GM23338 (cell line): ENCODE data around the gene RPTOR. TPM values are rescaled to one million over a fixed set of nuclear protein-coding genes. Genes with fewer than 3 reads are reported as not detected.
A peak's percentile ranks its signal among the peaks of the same experiment; 100 is the strongest.

Experiments used
- ATAC-seq: fragments of 200-7000 bp; cut with Tn5 transposase; 3 replicates; pipeline ENCODE4 v1.9.1; 2020
- DNase-seq: peaks from one replicate; pipeline ENCODE4 v3.0.0-alpha.2; 2015; ENCODE audit warnings: low spot score
- H2AFZ ChIP-seq: fragments of 200-600 bp; sonication (generic); 2 replicates; pipeline ENCODE4 v1.8.0; 2016; ENCODE audit warnings: antibody characterized with exemption, mild to moderate bottlenecking, moderate library complexity
- H3F3A ChIP-seq: fragments of 200-600 bp; sonication (generic); replicated peaks from 2 replicates; pipeline ENCODE4 v1.8.0; 2017; ENCODE audit warnings: antibody characterized with exemption, mixed run types, low read depth
- H3K27ac ChIP-seq: fragments of 200-600 bp; sonication (generic); 2 replicates; pipeline ENCODE4 v1.6.1; 2016; ENCODE audit warnings: low read depth
- H3K27me3 ChIP-seq: fragments of 200-600 bp; sonication (generic); 2 replicates; pipeline ENCODE4 v1.8.0; 2016; ENCODE audit warnings: mild to moderate bottlenecking, mixed run types, moderate library complexity; ENCODE audit not compliant: insufficient read depth
- H3K36me3 ChIP-seq: fragments of 200-600 bp; sonication (generic); 2 replicates; pipeline ENCODE4 v1.8.0; 2016; ENCODE audit warnings: mild to moderate bottlenecking; ENCODE audit not compliant: insufficient read depth
- H3K4me1 ChIP-seq: fragments of 200-600 bp; sonication (generic); 2 replicates; pipeline ENCODE4 v1.8.0; 2016; ENCODE audit warnings: mild to moderate bottlenecking, moderate library complexity; ENCODE audit not compliant: insufficient read depth
- H3K4me2 ChIP-seq: fragments of 200-600 bp; sonication (generic); 2 replicates; pipeline ENCODE4 v1.7.1; 2017; ENCODE audit warnings: mixed run types
- H3K4me3 ChIP-seq: fragments of 200-600 bp; sonication (generic); 2 replicates; pipeline ENCODE4 v1.6.1; 2016; ENCODE audit warnings: mixed run types
- H3K79me2 ChIP-seq: fragments of 200-600 bp; sonication (generic); replicated peaks from 2 replicates; pipeline ENCODE4 v1.8.0; 2017; ENCODE audit warnings: mild to moderate bottlenecking; ENCODE audit not compliant: insufficient read depth
- H3K9me2 ChIP-seq: fragments of 200-600 bp; sonication (generic); 2 replicates; pipeline ENCODE4 v1.8.0; 2017; ENCODE audit not compliant: insufficient read depth
- H4K20me1 ChIP-seq: fragments of 200-600 bp; sonication (generic); replicated peaks from 2 replicates; pipeline ENCODE4 v1.8.0; 2017; ENCODE audit warnings: mild to moderate bottlenecking; ENCODE audit not compliant: insufficient read depth
- H3K27ac Mint-ChIP-seq: 2 replicates; pipeline ENCODE4 v1.8.0; 2020; ENCODE audit warnings: inconsistent platforms, mild to moderate bottlenecking, moderate library complexity, mixed read lengths
- H3K27me3 Mint-ChIP-seq: 3 replicates; pipeline ENCODE4 v1.8.0; 2022; ENCODE audit warnings: low read depth, mild to moderate bottlenecking, moderate library complexity, mixed read lengths, inconsistent platforms; ENCODE audit not compliant: insufficient read depth, poor library complexity
- H3K36me3 Mint-ChIP-seq: 3 replicates; pipeline ENCODE4 v1.8.0; 2021; ENCODE audit warnings: low read depth, mild to moderate bottlenecking, inconsistent platforms, moderate library complexity, mixed read lengths
- H3K4me1 Mint-ChIP-seq: 3 replicates; pipeline ENCODE4 v1.8.0; 2020; ENCODE audit warnings: mild to moderate bottlenecking, inconsistent platforms, mixed read lengths
- H3K4me3 Mint-ChIP-seq: 3 replicates; pipeline ENCODE4 v1.8.0; 2021; ENCODE audit warnings: moderate library complexity, mild to moderate bottlenecking, inconsistent platforms, mixed read lengths
- H3K9me3 Mint-ChIP-seq: 3 replicates; pipeline ENCODE4 v1.8.0; 2020; ENCODE audit warnings: moderate library complexity, mild to moderate bottlenecking, inconsistent platforms, mixed read lengths
- EZH2 ChIP-seq: fragments of 200-600 bp; sonication (generic); IDR thresholded peaks from one replicate; pipeline ENCODE4 v1.8.0; 2017; ENCODE audit warnings: antibody characterized with exemption, mild to moderate bottlenecking, low read depth; ENCODE audit not compliant: unreplicated experiment
- EZH2phosphoT487 ChIP-seq: fragments of 200-600 bp; sonication (generic); IDR thresholded peaks from one replicate; pipeline ENCODE4 v1.8.1; 2018; ENCODE audit warnings: antibody characterized with exemption; ENCODE audit not compliant: unreplicated experiment
- JUNB ChIP-seq: IDR thresholded peaks from one replicate; pipeline ENCODE4 v1.6.1; 2016; ENCODE audit warnings: antibody characterized with exemption; ENCODE audit not compliant: unreplicated experiment
- STAT1 ChIP-seq: IDR thresholded peaks from one replicate; pipeline ENCODE4 v1.6.1; 2016; ENCODE audit warnings: antibody characterized with exemption; ENCODE audit not compliant: unreplicated experiment
- ZNF114 ChIP-seq: fragments of 250-450 bp; sonication (Bioruptor Pico); IDR thresholded peaks from 2 replicates; pipeline ENCODE4 v1.5.0; 2020; ENCODE audit warnings: mild to moderate bottlenecking, moderate library complexity
- ZNF331 ChIP-seq: fragments of 250-450 bp; sonication (Bioruptor Pico); IDR thresholded peaks from 2 replicates; pipeline ENCODE4 v1.5.0; 2020; ENCODE audit warnings: low read depth, mild to moderate bottlenecking, moderate library complexity
- polyA plus RNA-seq: library from polyadenylated mRNA; unstranded; fragments of >200 nt; fragmentation: Nextera tagmentation; extraction: Ambion mirVana; gene quantifications from 2 replicates; pipeline ENCODE4 v1.2.1, GENCODE V29; 2016
- total RNA-seq: library from RNA; depleted of rRNA; stranded (reverse); fragments of >200 nt; shearing (Covaris generic); gene quantifications from 2 replicates; pipeline ENCODE4 v1.2.3, GENCODE V29; 2014
- TF ChIP-seq, protein P1 (sequence below): IDR thresholded peaks from one replicate; pipeline ENCODE4 v1.6.1; 2018; ENCODE audit warnings: antibody characterized with exemption; ENCODE audit not compliant: unreplicated experiment
- TF ChIP-seq, protein P2 (sequence below): IDR thresholded peaks from 2 replicates; pipeline ENCODE4 v1.6.1; 2016; ENCODE audit warnings: antibody characterized with exemption
- TF ChIP-seq, protein P3 (sequence below), 2 experiments: fragments of 200-600 bp in 1 of 2; sonication (generic) in 1 of 2; conservative IDR thresholded peaks; 2 replicates each; pipeline versions ENCODE4 v1.5.1 to v1.6.1; 2016 to 2017; ENCODE audit warnings: antibody characterized with exemption in 2 of 2, low read depth in 2 of 2, mild to moderate bottlenecking in 2 of 2, moderate library complexity in 1 of 2

RPTOR gene
- total and polyA plus RNA-seq, 2 experiments from 2014 or later: 9.5 to 38.0 TPM

DNA sequence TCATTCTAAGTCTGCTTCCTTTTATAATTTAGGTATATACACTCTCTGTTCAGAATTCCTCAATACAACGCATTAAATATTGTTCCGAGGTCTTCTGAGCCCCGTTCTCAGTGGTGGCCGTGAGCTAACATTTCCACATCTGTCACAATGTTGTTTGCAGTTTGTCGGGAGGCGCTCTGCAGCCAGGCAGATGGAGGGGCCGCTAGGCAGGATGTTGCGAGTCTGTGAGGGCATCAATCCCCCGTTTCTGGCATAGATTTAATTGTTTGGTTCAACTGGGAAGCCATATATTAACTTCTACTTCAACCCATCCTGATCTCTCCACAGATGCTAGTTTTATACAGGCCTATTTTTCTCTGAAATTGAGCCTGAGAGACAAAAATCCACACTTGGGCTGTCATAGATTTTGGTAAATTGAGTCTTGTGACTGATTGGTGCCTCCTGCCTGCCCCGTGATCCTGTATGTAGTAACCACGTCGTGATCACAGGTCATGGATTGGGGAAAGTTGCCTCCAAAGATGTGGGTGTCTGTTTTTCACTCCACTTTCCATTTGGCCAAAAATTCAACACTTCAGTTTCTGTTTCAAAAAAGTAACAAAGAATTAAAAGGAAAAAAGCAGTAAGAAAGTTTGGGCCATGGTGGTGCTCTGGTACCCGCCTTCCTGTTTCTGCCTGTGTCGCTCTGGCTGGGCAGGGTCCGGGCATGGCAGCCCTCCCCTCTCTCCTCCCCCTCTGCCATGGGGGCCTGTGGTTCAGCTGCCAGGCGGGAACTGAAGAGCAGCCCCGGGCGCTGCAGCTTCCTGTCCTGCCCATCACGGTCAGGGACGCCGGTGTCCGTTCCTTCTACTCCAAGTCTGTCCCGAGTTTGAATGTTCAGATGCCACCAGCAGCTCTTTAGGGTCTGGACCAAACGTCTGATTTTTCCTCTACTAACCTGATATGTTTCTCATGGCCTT, 41.5 kb downstream of the RPTOR start (continued):
- TF ChIP-seq, protein P1, sequence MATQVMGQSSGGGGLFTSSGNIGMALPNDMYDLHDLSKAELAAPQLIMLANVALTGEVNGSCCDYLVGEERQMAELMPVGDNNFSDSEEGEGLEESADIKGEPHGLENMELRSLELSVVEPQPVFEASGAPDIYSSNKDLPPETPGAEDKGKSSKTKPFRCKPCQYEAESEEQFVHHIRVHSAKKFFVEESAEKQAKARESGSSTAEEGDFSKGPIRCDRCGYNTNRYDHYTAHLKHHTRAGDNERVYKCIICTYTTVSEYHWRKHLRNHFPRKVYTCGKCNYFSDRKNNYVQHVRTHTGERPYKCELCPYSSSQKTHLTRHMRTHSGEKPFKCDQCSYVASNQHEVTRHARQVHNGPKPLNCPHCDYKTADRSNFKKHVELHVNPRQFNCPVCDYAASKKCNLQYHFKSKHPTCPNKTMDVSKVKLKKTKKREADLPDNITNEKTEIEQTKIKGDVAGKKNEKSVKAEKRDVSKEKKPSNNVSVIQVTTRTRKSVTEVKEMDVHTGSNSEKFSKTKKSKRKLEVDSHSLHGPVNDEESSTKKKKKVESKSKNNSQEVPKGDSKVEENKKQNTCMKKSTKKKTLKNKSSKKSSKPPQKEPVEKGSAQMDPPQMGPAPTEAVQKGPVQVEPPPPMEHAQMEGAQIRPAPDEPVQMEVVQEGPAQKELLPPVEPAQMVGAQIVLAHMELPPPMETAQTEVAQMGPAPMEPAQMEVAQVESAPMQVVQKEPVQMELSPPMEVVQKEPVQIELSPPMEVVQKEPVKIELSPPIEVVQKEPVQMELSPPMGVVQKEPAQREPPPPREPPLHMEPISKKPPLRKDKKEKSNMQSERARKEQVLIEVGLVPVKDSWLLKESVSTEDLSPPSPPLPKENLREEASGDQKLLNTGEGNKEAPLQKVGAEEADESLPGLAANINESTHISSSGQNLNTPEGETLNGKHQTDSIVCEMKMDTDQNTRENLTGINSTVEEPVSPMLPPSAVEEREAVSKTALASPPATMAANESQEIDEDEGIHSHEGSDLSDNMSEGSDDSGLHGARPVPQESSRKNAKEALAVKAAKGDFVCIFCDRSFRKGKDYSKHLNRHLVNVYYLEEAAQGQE: no peak
- TF ChIP-seq EZH2phosphoT487: no peak
- no peak for TF ChIP-seq STAT1
- TF ChIP-seq, protein P2, sequence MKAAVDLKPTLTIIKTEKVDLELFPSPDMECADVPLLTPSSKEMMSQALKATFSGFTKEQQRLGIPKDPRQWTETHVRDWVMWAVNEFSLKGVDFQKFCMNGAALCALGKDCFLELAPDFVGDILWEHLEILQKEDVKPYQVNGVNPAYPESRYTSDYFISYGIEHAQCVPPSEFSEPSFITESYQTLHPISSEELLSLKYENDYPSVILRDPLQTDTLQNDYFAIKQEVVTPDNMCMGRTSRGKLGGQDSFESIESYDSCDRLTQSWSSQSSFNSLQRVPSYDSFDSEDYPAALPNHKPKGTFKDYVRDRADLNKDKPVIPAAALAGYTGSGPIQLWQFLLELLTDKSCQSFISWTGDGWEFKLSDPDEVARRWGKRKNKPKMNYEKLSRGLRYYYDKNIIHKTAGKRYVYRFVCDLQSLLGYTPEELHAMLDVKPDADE: no peak
- TF ChIP-seq ZNF114: no peak
- no peak for TF ChIP-seq JUNB

DNA sequence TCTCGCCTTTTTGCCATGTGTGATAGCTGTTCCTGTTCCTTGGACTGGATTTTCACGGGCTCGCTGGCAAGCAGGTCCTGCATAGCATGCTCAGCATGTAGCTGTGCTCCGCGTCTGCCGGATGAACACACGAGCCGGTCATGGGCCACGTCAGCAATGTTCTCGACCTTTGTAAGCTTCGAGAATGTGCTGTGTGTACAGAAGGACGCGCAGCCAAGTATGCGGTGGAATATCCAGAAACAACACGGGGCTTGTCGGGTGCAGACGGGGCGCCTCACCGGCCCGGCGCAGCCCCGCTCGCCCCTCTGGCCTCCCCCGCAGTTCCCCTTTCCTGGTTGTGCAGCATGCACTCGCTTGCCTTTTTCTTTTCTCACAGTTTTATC, 42.2 kb downstream of the RPTOR start:
- H3K36me3 Mint-ChIP-seq: no peaks in the 10 kb centered on the region
- H4K20me1 ChIP-seq: peaks cover 35% of the 10 kb centered on the region
- no peak overlapping the region for H3K27ac ChIP-seq
- H3K27me3 ChIP-seq: no peaks in the 10 kb centered on the region
- H3K36me3 ChIP-seq: no peaks in the 10 kb centered on the region
- H3K27me3 Mint-ChIP-seq: peaks cover 4% of the 10 kb centered on the region
- no peak for TF ChIP-seq JUNB
- H3F3A ChIP-seq: no peaks in the 10 kb centered on the region; the same call in 1 of the 2 replicates
- H3K4me3 ChIP-seq: no peak overlapping the region
- no peaks in the 10 kb centered on the region for H3K9me2 ChIP-seq
- no peaks in the 10 kb centered on the region for H3K9me3 Mint-ChIP-seq
- peaks cover 28% of the 10 kb centered on the region for H3K4me1 Mint-ChIP-seq
- no peak for ATAC-seq
- H3K4me2 ChIP-seq: no peak overlapping the region
- H3K79me2 ChIP-seq: peaks cover 78% of the 10 kb centered on the region
- H2AFZ ChIP-seq: no peak overlapping the region
- no peak for DNase-seq
- H3K27ac Mint-ChIP-seq: no peak overlapping the region
- H3K4me3 Mint-ChIP-seq: no peak overlapping the region
- no peaks in the 10 kb centered on the region; the same call in 1 of the 2 replicates for H3K4me1 ChIP-seq

DNA sequence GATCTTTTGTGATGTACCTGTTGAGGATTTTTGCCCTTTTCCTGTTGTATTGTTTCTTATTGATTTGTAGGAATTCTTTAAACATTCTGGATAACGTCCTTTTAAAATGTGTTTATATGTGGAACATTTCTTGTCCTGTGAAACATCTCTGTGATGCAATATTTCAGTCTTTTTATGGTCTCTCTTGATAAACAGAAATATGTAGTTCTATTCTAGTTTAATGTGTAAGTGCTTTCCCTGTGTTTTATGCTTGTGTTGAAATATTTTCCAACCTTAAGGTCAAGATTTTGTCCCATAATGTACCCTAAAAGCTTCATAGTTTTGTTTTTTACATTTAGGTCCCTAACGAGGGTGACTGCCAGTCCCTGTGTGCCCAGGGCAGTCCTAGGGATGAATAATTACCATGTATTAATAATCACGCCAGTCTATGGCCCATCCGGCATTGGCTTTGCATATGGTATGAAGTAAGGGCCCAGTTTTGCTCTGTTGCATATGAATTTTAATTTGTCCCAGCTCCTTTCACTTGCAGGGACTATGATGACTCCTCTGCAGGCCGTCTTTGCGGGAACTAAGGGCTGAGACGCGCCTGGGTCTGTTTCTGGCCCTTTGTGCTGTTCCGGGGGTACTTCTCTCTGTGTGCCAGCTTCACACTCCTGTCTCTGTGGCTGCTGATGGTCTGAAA, 44.2 kb downstream of the RPTOR start:
- no peaks in the 10 kb centered on the region for H3K36me3 Mint-ChIP-seq
- Histone ChIP-seq H3K9me2 (no peaks in the 10 kb centered on the region), H3K36me3 (no peaks in the 10 kb centered on the region), H2AFZ (no peak overlapping the region), H3K27me3 (no peaks in the 10 kb centered on the region), H3K4me3 (no peak overlapping the region), H3F3A (no peaks in the 10 kb centered on the region; the same call in 1 of the 2 replicates), H4K20me1 (peaks cover 45% of the 10 kb centered on the region), H3K27ac (no peak overlapping the region), H3K4me1 (no peaks in the 10 kb centered on the region; the same call in 1 of the 2 replicates), H3K4me2 (no peak overlapping the region), H3K79me2 (peaks cover 87% of the 10 kb centered on the region)
- no peaks in the 10 kb centered on the region for H3K9me3 Mint-ChIP-seq
- H3K4me3 Mint-ChIP-seq: no peak overlapping the region
- H3K27me3 Mint-ChIP-seq: peaks cover 2% of the 10 kb centered on the region
- ATAC-seq: no peak
- H3K4me1 Mint-ChIP-seq: peaks cover 28% of the 10 kb centered on the region
- peak overlapping the region; percentile 21; the same call in 1 of the 2 replicates for H3K27ac Mint-ChIP-seq
- DNase-seq: no peak
- no peak for TF ChIP-seq EZH2
- TF ChIP-seq EZH2phosphoT487: no peak
- TF ChIP-seq, protein P2: no peak
- TF ChIP-seq ZNF331: no peak
- TF ChIP-seq, protein P3, sequence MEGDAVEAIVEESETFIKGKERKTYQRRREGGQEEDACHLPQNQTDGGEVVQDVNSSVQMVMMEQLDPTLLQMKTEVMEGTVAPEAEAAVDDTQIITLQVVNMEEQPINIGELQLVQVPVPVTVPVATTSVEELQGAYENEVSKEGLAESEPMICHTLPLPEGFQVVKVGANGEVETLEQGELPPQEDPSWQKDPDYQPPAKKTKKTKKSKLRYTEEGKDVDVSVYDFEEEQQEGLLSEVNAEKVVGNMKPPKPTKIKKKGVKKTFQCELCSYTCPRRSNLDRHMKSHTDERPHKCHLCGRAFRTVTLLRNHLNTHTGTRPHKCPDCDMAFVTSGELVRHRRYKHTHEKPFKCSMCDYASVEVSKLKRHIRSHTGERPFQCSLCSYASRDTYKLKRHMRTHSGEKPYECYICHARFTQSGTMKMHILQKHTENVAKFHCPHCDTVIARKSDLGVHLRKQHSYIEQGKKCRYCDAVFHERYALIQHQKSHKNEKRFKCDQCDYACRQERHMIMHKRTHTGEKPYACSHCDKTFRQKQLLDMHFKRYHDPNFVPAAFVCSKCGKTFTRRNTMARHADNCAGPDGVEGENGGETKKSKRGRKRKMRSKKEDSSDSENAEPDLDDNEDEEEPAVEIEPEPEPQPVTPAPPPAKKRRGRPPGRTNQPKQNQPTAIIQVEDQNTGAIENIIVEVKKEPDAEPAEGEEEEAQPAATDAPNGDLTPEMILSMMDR (conservative IDR thresholded peaks at IDR 0.05; ENCODE audit: low read depth in 2 of 2): no peak
- no peak for TF ChIP-seq STAT1
